OCI-LY1 (cell line): ENCODE measurements around the gene FMN1.

Experiments used
- CTCF ChIP-seq: fragments of 200-600 bp; sonication (generic), shearing (Covaris generic); IDR thresholded peaks from 2 replicates; pipeline ENCODE4 v1.5.1; 2017; ENCODE audit warnings: mild to moderate bottlenecking, antibody characterized with exemption, low read length, moderate library complexity, mixed read lengths
- EZH2 ChIP-seq: fragments of 200-600 bp; sonication (generic), shearing (Covaris generic); IDR thresholded peaks from 2 replicates; pipeline ENCODE4 v1.8.0; 2017; ENCODE audit warnings: borderline replicate concordance, mixed run types, mild to moderate bottlenecking, antibody characterized with exemption, low read length, moderate library complexity, mixed read lengths

GRCh38 chr15:33064878-33065277 is 129.6 kb downstream of the FMN1 start:
- TF ChIP-seq CTCF (no peak), EZH2 (no peak)
